Measurements from ENCODE around the gene LOXHD1. TPM values are rescaled to one million over a fixed set of nuclear protein-coding genes. Genes with fewer than 3 reads are reported as not detected.

LOXHD1 gene
- total and polyA plus RNA-seq, 2 of the 13 experiments (the other 11 are each of a cell fraction or from before 2014, with no cell fraction given): not detected

DNA sequence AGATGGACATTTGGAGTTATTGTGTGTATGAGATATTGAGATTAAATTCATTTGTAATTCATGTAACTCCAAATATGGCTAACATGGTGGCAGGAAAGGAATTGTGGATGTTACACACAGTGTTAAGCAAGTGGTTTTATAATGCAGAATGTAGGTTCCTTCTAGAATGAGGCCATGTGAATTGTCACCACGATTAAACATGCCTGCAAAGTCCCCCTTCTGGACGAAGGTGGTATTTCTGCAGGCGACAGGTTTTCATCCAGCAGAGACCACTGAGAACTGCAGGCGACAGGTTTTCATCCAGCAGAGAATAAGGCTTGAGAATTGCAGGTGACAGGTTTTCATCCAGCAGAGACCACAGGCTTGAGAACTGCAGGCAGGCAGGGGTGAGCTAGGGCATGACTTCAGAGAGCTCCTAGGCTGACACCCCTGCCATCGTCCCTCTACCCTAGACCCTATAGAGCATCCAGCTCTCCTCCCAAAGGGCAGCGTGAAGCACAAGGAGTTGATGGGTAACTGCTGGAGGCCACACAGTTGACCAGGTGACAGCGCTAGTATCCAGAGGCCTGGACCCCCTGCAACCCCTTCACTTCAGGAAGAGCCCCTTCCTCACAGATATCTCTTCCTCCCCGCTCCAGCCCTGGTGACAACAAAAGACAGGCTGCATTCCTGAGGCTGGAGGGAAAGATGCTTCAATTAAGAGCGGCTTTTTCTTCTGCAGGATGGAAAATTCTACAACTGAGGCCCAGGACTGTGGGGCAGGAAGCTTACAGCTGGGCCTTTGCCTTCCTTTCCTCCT is 175.8 kb downstream of the LOXHD1 start:
- no peak overlapping the region for H3K27ac ChIP-seq (ENCODE audit: extremely low read length, insufficient read depth, low read length)
- POLR2A ChIA-PET: no interaction called here
- peak; percentile 84 for ATAC-seq
- peaks cover 0 to 18% of the 10 kb centered on the region in 2 experiments; a peak in 2 of 5 replicates for H3K27me3 ChIP-seq (ENCODE audit: control insufficient read depth in 1 of 2, insufficient read depth in 2 of 2, low read length in 2 of 2)
- H3K9me3 ChIP-seq (ENCODE audit: low read length): no peaks in the 10 kb centered on the region
- in situ Hi-C loops (cut with HindIII; ENCODE audit: extremely low pct_ligation_motif_present, low pct_unique_long_range_greater_than_20kb): loop anchor here (5.0 to 25.0 kb wide), 2 partner anchors 199 to 344 kb away; no protein-coding TSS in a partner anchor
- intact Hi-C loops (cut with micrococcal nuclease; ENCODE audit: unreplicated experiment): loop anchor here (1.0 kb wide), 2 partner anchors 177 to 200 kb away; no protein-coding TSS in a partner anchor
- no peaks in the 10 kb centered on the region for H4K20me1 ChIP-seq (ENCODE audit: insufficient read depth, low read length)
- no peak overlapping the region for H2AFZ ChIP-seq (ENCODE audit: low read length)
- FAIRE-seq: peak; percentile 77
- WGBS (ENCODE audit: low lambda C conversion rate): 7% methylated on average over 5 of the region's 9 CpGs
- CTCF ChIA-PET (ENCODE audit: low intra/inter-chr PET ratio, low total read pairs): interaction anchor here (1.9 to 2.7 kb wide), 2 partner anchors 200 to 332 kb away, joined by 7 to 17 read pairs; no protein-coding TSS in a partner anchor
- no peak overlapping the region for H3K9ac ChIP-seq (ENCODE audit: insufficient read depth, low read depth, low read length)
- TF ChIP-seq ZNF33A (CRISPR knock-in tag; IDR thresholded peaks at IDR 0.05; ENCODE audit: borderline replicate concordance): no peak
- TF ChIP-seq ARID2 (CRISPR knock-in tag; IDR thresholded peaks at IDR 0.05; ENCODE audit: borderline replicate concordance): no peak
- TF ChIP-seq SMC3 (IDR thresholded peaks at IDR 0.05; ENCODE audit: low read length): peak; percentile 77
- TF ChIP-seq CTCF (CRISPR knock-in tag; IDR thresholded peaks at IDR 0.05): peak; percentile 61
- TF ChIP-seq ZNF615 (CRISPR knock-in tag; IDR thresholded peaks at IDR 0.05; ENCODE audit: borderline replicate concordance): no peak
- TF ChIP-seq RCOR2 (CRISPR knock-in tag; IDR thresholded peaks at IDR 0.05): no peak
- TF ChIP-seq GZF1 (CRISPR knock-in tag; IDR thresholded peaks at IDR 0.05): no peak
- peak; percentile 47 for TF ChIP-seq STAG1 (CRISPR knock-in tag; IDR thresholded peaks at IDR 0.05)
- TF ChIP-seq ZNF20 (CRISPR knock-in tag; IDR thresholded peaks at IDR 0.05): no peak
- H3K4me3 ChIP-seq (replicated peaks in 1 of 3; ENCODE audit: insufficient read depth in 1 of 3, low read depth in 2 of 3, low read length in 3 of 3): no peak overlapping the region
- DNase-seq (ENCODE audit: low spot score): peak; percentile 28
- BruUV-seq (replicated peaks): no TSS peak
- no peaks in the 10 kb centered on the region for H3K36me3 ChIP-seq (replicated peaks in 1 of 2; ENCODE audit: control insufficient read depth in 1 of 2, insufficient read depth in 2 of 2, low read length in 2 of 2)
- no peaks in the 10 kb centered on the region for H3K4me1 ChIP-seq (ENCODE audit: insufficient read depth, low read length)
- H3K4me2 ChIP-seq (ENCODE audit: low read depth, low read length): no peak overlapping the region
- H3K79me2 ChIP-seq (ENCODE audit: insufficient read depth, low read length): no peaks in the 10 kb centered on the region
